ENCODE measurements around the gene BZW1. TPM values are rescaled to one million over a fixed set of nuclear protein-coding genes. Genes with fewer than 3 reads are reported as not detected.

The BZW1 gene
- total RNA-seq, 1 donor from 2014 or later = 433 TPM

DNA sequence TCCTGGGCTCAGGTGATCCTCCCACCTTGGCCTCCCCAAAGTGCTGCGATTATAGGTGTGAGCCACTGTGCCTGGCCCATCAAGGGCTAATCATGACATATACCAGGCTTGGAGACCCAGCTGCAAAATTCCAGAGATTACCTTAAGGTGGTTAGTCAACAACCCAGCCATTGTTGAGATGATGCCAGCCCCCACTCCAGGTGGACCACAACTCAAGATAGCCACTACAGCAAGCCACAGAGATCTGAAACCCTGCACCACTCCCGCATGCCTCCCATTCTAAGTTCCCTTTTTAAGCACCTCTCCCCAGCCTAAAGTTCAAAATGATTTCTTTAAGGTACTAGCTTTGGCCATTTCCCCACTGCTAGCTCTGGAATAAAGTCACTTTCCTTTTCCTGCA is 57.3 kb downstream of the BZW1 start:
- TF ChIP-seq, protein P1, sequence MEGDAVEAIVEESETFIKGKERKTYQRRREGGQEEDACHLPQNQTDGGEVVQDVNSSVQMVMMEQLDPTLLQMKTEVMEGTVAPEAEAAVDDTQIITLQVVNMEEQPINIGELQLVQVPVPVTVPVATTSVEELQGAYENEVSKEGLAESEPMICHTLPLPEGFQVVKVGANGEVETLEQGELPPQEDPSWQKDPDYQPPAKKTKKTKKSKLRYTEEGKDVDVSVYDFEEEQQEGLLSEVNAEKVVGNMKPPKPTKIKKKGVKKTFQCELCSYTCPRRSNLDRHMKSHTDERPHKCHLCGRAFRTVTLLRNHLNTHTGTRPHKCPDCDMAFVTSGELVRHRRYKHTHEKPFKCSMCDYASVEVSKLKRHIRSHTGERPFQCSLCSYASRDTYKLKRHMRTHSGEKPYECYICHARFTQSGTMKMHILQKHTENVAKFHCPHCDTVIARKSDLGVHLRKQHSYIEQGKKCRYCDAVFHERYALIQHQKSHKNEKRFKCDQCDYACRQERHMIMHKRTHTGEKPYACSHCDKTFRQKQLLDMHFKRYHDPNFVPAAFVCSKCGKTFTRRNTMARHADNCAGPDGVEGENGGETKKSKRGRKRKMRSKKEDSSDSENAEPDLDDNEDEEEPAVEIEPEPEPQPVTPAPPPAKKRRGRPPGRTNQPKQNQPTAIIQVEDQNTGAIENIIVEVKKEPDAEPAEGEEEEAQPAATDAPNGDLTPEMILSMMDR (conservative IDR thresholded peaks at IDR 0.05) = no peak
- Mint-ChIP-seq H3K36me3 (ENCODE audit: low read depth) (peaks cover under 1% of the 10 kb centered on the region), H3K27ac (ENCODE audit: unreplicated experiment) (no peak overlapping the region), H3K27me3 (ENCODE audit: low read depth) (no peaks in the 10 kb centered on the region), H3K4me3 (no peak overlapping the region), H3K4me1 (peaks cover 9% of the 10 kb centered on the region), H3K9me3 (no peaks in the 10 kb centered on the region)
- no peak for DNase-seq (ENCODE audit: low read depth, low spot score)

DNA sequence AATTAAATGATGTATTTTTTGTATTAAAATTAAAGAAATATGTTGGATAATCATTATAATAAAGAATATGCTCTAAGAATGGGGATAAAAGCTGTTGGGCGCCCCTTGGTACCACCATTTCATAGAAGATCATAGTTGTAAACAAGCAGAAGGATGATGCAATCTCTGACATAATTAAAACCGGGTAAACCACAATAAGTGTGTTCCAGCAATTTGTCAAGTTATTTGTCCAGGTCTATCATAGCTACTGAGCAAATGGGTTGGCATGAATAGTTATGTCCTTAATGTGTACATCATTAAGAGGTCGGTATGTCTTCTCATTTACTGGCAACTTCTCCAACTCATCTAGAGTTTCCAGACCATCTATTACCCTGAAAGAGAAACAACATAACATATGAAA is 59.4 kb downstream of the BZW1 start:
- TF ChIP-seq, protein P1 (conservative IDR thresholded peaks at IDR 0.05) = no peak
- Mint-ChIP-seq H3K4me1 (no peaks in the 10 kb centered on the region), H3K9me3 (no peaks in the 10 kb centered on the region), H3K4me3 (no peak overlapping the region), H3K27me3 (ENCODE audit: low read depth) (no peaks in the 10 kb centered on the region), H3K27ac (ENCODE audit: unreplicated experiment) (no peak overlapping the region), H3K36me3 (ENCODE audit: low read depth) (peaks cover 6% of the 10 kb centered on the region)
- no peak for DNase-seq (ENCODE audit: low read depth, low spot score)

DNA sequence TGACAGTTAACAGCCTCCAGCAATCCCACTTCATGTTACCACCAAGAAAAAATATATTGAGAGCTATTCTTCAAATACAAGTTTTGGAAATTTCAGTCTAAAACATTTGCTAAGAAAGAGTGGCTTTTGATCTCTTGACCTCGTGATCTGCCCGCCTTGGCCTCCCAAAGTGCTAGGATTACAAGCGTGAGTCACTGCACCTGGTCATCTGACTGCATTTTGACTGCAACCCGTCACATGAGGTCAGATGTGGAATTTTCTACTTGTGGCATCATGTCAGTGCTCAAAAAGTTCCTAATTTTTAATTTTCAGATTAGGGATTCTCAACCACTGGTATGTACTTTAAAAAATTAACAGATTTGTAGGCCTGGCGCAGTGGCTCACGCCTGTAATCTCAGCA is 61.9 kb downstream of the BZW1 start:
- Mint-ChIP-seq H3K27ac (ENCODE audit: unreplicated experiment) (no peak overlapping the region), H3K9me3 (no peaks in the 10 kb centered on the region), H3K36me3 (ENCODE audit: low read depth) (peaks cover 6% of the 10 kb centered on the region), H3K27me3 (ENCODE audit: low read depth) (no peaks in the 10 kb centered on the region), H3K4me1 (no peaks in the 10 kb centered on the region), H3K4me3 (no peak overlapping the region)
- TF ChIP-seq, protein P1 (conservative IDR thresholded peaks at IDR 0.05) = no peak
- DNase-seq (ENCODE audit: low read depth, low spot score) = no peak

Other genes starting within 250 kb of the BZW1 start
- gene AOX1, start 225.9 kb upstream of the BZW1 start, total RNA-seq = 2.8 and 4.3 TPM in 2 replicates
- gene CLK1, start 52.7 kb downstream of the BZW1 start, total RNA-seq = 69.2 and 71.5 TPM in 2 replicates
- gene PPIL3, start 77.2 kb downstream of the BZW1 start, total RNA-seq = 59.7 and 66.0 TPM in 2 replicates
- 49.8 and 50.6 TPM in 2 replicates for gene NIF3L1, start 77.5 kb downstream of the BZW1 start, total RNA-seq
- gene ORC2, start 151.8 kb downstream of the BZW1 start, total RNA-seq = 30.9 and 40.3 TPM in 2 replicates